ENCODE measurements around the gene SETD7.

The SETD7 gene

GRCh38 chr4:139556071-139556723 lies at the start of gene SETD7:
TSS of gene SETD7 (minus strand) at chr4:139556219. CDS start at chr4:139556137, 82 bp downstream.
- DNase-seq = peak; percentile 51

GRCh38 chr4:139605516-139605915 lies 49.5 kb upstream of the SETD7 start:
- no peak for DNase-seq

DNA sequence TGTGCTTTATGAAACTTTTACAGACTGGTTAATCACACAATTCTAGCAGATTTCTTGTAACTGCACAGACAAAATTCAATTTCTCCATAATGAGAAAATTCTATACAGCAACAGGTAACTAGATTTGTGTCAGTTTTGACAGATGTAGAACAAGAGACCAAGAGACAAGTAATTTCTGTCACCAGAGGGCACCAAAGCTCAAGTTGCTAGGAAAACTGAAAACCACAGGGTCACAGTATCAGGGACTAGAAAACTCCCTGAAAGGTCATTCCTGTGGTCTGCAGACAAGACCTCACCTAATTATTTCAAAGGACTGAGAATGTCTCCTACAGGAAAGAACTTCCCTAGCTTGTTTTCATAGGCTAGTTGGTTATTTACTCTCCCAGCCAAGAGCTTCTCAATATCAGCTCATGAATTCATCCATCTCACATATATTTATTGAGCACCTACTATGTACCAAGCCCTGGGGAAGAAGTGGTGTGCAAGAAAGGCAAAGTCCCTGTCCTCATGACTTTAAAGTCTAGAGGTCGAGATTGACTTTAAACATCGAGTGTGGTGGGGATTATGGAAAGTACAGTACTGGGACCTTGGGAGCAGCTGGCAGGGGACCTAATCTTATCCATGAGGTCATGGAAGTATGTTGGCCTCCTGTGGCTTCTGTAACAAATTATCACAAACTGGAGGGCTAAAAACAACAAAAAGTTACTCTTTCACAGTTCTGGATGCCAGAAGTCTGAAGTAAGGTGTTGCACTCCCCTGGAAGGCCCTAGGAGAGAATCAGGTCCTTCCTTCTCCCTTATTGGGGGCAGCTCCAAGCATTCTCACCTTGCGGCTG lies 47.8 kb upstream of the SETD7 start:
- DNase-seq = no peak

DNA sequence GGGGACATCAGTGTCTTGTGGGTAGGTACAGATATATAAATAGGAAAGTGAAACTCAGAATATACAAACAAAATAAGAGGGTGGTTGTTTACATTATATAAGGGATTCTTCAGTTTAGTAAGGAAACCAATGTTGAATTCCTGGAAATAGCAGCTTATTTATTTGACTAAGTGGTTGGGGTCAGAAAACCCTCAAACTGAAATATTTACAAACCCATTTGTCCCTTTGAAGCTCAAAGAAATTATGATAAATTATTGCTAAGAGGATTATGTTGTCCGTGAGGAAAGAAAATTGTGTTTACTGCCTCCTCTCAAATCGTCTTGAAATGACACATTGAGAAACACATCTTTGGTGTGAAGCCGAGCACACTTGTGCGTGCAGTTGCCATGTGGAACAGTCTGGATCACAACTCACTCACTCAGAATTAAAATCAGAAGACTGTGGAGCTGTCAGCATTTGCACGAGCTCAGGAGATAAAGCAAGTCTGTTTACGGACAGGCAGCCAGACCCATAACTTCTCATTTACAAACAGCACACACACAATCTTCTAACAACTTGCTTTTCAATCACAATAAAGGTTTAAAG lies 46.8 kb upstream of the SETD7 start:
- DNase-seq = no peak

DNA sequence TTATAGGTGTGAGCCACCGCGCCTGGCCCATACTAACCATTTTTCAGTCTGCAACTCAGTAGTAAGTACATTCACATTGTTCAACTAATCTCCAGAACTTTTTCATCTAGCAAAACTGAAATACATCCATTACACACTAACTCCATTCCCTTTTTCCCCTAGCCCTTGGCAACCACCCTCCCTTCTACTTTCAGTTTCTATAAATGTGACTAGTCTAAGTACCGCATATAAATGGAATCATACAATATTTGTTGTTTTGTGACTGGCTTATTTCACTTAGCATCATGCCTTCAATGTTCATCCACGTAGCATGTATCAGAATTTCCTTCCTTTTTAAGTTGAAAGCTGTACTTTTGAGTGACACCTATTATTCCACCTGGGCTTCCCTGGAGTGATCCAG lies 44.6 kb upstream of the SETD7 start:
- DNase-seq = no peak

DNA sequence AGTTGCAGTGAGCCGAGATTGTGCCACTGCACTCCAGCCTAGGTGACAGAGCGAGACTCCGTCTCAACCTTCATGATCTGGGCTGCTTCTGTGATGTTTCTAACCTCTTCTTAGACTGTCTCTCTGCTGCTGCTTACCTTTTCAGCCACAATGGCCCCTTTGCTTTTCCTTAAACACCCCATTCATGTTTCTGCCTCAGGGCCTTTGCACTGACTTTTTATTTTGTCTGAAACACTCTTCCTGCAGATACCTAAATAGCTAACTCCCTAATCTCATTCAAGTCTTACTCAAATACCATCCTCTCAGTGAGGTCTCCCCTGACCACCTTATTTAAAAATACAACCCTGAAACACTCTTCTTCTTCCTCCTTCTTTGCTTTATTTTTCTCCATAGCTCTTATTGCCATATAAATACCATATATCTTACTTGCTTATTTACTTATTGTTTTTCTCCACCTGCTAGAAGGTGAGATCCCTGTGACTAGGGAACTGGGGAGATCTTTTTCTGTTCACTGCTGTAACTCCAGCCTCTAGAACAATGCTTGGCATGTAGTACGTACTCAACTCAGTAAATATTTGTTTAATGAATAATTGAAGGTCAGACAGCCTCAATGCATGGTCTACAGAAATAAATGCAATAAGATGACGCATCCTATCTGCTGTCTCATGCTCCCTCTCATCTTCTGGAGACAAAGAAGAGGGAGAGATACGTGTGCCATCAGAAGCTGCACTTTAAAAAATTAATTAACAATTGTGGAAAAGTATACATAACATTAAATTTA lies 43.8 kb upstream of the SETD7 start:
- DNase-seq = no peak

DNA sequence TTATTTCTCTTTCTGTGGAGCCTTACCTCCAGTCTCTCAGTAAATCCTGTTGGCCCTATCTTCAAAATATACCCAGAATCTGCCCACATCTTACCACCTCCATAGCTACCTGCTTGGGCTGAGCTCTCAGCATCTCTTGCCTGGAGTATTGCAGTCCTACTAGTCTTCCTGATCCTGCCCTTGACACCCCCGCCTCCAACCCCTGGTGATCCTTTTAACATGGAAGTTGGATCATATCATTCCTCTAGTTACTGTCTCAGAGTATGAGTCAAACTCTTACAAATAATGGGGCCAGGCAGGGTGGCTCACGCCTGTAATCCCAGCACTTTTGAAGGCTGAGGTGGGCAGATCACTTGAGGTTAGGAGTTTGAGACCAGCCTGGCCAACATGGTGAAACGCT lies 43.1 kb upstream of the SETD7 start:
- no peak for DNase-seq

- no peak for DNase-seq
Observed at GRCh38 chr4:139596684-139597279, 40.8 kb upstream of the SETD7 start.

- DNase-seq = no peak
Observed at GRCh38 chr4:139596034-139596683, 40.1 kb upstream of the SETD7 start.

DNA sequence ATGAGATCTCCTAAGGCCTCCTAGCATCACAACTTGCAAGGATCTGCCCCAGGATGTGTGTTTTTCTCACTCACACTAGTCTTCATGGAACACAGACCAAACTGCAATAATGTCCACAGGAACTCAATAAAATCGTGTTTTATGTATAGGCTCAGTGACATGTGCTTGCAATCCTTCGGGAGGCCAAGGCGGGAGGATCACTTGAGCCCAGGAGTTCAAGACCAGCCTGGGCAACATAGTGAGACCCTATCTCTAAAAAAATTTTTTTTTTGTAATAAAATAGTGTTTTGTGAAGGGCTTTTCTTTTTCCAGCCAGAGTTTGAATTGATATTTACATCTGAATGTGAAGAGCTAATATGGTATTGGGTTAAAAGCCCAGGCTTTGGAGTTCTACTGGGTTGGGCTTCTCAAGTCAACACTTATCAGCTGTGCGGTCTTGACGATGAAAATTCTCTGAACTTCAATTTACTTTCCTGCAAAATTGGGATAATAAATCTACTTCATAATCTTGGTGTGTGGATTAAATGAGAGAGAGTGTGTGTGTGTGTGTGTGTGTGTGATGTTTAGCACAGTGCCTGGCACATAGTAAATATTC lies 38.7 kb upstream of the SETD7 start:
- DNase-seq = no peak

GRCh38 chr4:139593091-139593564 lies 37.1 kb upstream of the SETD7 start:
- no peak for DNase-seq

DNA sequence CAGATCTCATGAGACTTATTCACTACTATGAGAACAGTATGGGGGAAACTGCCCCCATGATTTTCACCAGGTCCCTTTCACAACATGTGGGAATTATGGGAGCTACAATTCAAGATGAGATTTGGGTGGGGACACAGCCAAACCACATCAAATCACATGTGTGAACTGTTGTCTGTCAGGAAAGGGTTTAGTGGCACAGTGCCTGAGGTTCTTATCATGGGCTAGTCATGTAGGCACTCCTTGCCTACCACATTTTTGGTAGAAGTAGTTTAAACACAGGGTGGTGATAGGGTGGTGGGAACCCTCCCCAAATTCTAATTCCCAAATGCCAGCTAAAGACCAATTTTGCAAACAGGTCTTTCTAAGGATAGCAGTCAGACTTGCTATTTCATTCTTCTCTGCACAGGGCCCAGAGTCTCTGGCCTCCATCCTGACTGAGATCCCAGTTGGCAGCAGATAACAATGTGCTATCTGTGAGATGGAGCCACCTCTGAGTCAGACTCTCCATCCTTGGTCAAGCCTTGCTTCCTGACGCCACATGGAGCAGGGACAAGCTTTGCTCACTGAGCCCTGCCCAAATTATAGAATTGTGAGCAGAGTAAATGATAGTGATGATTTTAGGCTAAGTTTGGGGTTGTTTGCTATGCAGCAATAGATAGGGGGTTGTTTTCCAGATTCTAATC lies 33.5 kb upstream of the SETD7 start:
- no peak for DNase-seq

GRCh38 chr4:139587446-139587845 lies 31.4 kb upstream of the SETD7 start:
- DNase-seq = no peak

DNA sequence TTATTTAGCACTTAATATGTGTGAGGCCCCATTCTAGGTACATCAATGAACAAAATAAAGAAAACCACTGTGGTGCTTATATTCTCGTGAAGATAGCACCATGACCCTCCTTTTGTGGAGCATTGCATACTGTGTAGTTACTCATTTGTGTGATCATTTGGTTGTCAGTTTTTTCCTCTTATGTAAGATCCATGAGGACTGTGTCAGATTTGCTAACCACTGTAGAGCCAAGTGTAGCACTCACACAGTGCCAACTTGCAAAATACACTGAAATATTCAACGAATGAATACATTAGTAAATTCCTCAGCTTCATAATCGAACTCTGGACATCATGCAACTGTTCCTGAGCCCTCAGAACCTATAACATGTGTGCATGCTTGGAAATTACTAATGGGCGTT lies 29.5 kb upstream of the SETD7 start:
- no peak for DNase-seq

- DNase-seq = no peak
Observed at GRCh38 chr4:139584784-139585183, 28.8 kb upstream of the SETD7 start.

DNA sequence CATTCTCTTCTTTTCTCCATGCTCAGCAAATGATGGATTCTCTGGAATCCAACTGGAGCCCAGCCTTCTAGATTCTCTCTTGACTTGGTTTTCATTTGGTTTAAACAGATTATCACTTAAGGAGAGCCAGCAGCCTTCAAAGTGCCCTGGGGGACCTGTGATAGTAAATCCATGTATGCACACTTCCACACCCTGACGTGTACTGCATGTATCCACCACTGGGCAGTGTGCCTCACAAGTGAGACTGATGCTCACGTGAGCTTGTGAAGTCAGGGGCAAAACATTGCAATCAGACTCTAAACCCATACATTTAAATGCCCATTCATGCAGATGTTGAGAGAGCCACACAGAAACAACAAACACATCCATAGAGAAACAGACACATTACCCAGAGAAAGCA lies 28.0 kb upstream of the SETD7 start:
- no peak for DNase-seq

DNA sequence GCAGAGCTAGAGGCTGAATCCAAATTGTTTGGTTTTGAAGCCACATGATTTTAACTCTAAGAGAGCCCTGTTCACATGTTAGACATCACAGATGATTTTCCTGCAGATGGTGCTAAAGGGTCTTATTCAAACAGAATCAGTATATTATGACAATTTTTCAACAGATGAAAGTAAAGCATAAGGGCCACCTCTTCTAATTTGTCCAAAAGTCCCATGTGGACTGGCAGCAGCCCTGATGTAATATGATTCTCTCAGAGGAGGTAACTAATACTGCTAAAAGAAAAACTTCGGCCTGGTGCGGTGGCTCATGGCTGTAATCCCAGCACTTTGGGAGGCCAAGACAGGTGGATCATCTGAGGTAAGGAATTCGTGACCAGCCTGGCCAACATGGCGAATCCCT lies 26.0 kb upstream of the SETD7 start:
- no peak for DNase-seq

DNA sequence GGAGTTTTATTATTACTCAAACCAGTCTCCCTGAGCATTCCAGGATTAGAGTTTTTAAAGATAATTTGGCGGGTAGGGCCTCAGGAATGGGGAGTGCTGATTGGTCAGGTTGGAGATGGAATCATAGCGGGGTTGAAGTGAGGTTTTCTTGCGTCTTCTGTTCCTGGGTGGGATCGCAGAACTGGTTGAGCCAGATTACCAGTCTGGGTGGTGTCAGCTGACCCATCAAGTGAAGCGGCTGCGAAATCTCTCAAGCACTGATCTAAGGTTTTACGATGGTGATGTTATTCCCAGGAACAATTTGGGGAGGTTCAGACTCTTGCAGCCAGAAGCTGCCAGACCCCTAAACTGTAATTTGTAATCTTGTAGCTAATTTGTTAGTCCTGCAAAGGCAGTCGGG lies 25.1 kb upstream of the SETD7 start:
- DNase-seq = no peak

DNA sequence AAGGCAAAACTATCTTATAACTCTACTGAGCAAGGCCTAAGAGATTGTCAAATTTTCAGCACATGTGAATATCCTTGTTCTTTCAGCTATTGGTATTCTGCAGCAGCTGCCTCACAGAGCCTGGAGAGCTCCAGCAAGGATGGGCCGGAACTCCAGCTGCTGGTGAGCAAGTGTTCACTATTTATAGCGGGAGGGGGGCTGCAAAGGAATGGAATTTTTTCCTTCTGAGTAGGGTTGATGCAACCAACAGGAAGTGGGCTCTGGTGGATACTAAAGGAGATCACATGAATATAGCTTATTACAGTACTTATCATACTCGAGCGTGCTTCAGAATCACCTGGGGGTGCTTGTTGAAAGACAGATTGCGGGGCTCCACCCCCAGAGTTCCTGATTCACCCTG lies 20.2 kb upstream of the SETD7 start:
- DNase-seq = no peak

GRCh38 chr4:139575072-139575471 lies 19.1 kb upstream of the SETD7 start:
- DNase-seq = no peak

DNA sequence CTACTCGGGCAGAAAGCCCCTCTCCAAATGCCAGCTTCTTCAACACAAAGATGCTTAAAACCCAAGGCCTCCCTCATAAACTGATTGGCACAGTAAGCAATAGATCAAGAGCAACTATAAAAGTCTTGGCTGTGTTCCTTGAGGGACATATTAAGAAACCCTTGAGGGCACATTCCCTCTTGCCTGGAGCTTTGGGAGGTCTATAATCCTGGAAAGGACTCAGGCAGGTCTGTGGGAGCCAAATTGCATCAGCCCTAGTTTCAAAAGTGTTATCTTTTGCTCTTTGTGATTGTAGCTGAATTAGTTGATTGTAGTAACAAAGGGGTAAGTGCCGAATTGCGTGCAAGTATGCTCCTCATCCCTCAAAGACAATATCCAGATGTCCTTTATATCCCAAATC lies 18.6 kb upstream of the SETD7 start:
- DNase-seq = no peak

Data from stimulated activated CD4-positive, alpha-beta T cell treated with anti-CD3 and anti-CD28 coated beads, Interleukin-4, amount 100 ng/mL, for 4 hours (primary cell).